GM19397 (cell line): Measurements from ENCODE around the gene FHL2.
A peak's percentile ranks its signal among the peaks of the same experiment; 100 is the strongest.
"Not testable (repeated sequence)": the region's sequence is repeated elsewhere in the genome, so short reads cannot be mapped to it uniquely, and the experiment has no call there.

Experiments
- ATAC-seq: cut with Tn5 transposase; IDR thresholded peaks from one replicate; pipeline ENCODE4 v1.9.1; 2021; ENCODE audit warnings: mild to moderate bottlenecking, moderate library complexity; ENCODE audit not compliant: unreplicated experiment

FHL2 gene

GRCh38 chr2:105357122-105357521, 41.7 kb downstream of the FHL2 start:
- ATAC-seq: no peak

DNA sequence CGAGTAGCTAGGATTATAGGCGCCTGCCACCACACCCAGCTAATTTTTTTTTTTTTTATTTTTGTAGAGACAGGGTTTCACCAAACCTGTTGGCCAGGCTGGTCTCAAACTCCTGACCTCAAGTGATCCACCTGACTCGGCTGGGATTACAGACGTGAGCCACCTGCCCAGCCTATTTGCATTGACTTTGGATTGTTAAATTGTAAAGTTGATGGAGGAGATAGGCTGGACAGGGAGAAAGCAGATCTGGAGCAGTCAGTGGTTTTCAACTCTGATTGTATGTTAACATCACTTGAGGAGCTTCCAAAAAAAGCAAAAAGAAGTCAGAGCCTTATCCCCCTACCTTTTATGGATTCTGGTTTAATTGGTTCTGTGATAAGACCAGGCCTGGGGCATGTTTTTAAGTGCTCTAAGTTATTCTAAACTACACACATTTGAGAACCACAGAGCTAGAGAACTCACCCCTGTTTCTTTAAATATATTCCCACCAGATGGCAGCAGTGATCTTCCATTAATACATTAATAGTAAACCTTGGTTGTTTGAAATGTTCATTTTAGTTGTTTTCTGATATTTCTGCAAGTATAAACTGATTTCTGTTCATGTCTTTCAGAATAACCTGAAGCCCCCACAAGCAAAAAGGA, 54.0 kb downstream of the FHL2 start:
- ATAC-seq: no peak

DNA sequence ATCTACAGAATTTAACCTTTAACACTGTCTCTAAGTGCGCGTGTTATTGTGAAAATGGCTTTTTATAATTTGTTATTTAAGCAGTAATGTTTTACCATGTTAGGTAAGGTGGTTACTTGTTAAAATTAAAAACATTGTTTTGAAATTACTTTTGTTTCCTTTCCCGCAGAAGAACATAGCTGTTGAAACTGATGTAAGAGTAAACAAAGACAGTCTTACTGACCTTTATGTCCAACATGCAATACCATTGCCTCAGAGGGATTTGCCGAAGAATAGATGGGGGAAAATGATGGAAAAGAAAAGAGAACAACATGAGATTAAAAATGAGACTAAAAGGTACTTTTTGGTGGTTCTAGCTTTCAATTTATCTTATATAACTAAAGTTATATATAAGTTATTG, 59.4 kb downstream of the FHL2 start:
- ATAC-seq: no peak

- ATAC-seq: peak; percentile 5
These were observed 60.8 kb downstream of the FHL2 start for GRCh38 chr2:105338020-105338385.

GRCh38 chr2:105337122-105338019, 61.5 kb downstream of the FHL2 start, which contains the start of gene C2orf49:
Gene C2orf49, plus strand, starts transcription at chr2:105337540. Its CDS starts 48 bp downstream, at chr2:105337588.
- ATAC-seq: peak; percentile 94

DNA sequence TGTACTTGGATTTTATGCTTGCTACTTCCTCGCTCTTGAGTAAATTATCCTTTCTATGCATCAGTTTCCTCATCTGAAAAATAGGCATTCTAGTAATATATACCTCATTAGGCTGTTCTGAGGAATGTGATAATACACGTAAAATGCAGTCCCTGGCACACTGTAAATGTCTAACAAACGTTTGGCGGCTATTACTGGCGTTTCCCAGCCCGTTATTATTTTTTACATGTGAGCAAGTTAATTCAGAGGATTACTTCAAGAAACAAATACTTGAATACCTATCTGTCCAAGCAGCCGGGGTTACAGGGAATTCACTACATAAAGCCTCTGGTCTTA, 62.1 kb downstream of the FHL2 start:
- no peak for ATAC-seq

DNA sequence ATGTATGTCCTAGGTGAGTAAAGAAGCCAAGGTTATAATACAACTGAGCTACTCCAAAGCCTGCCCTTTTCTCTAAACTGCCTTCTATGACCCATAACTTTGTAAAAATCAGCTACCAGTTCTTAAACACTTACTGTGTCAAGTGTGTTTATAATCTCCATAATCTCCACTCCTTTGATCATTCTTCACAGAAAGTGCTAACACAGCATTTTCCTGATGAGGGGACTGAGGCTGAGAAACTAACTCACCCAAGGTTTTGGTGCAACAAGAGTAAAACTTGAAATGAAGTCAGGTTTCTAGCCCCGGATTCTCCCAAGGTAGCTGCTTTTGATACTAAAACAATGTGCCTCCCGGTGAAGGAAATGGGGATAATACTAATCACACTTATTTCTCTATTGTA, 63.4 kb downstream of the FHL2 start:
- ATAC-seq: no peak

- no peak for ATAC-seq
These were observed 64.6 kb downstream of the FHL2 start for GRCh38 chr2:105334211-105334610.

- ATAC-seq: no peak
These were observed 68.0 kb downstream of the FHL2 start for GRCh38 chr2:105330681-105331375.

GRCh38 chr2:105329561-105330495, 69.0 kb downstream of the FHL2 start, which contains the start of gene TGFBRAP1:
Gene TGFBRAP1, minus strand, starts transcription at chr2:105329735. Its CDS starts 21,434 bp downstream, at chr2:105308301.
- peak; percentile 81 for ATAC-seq

GRCh38 chr2:105329197-105329554, 69.7 kb downstream of the FHL2 start:
- no peak for ATAC-seq

DNA sequence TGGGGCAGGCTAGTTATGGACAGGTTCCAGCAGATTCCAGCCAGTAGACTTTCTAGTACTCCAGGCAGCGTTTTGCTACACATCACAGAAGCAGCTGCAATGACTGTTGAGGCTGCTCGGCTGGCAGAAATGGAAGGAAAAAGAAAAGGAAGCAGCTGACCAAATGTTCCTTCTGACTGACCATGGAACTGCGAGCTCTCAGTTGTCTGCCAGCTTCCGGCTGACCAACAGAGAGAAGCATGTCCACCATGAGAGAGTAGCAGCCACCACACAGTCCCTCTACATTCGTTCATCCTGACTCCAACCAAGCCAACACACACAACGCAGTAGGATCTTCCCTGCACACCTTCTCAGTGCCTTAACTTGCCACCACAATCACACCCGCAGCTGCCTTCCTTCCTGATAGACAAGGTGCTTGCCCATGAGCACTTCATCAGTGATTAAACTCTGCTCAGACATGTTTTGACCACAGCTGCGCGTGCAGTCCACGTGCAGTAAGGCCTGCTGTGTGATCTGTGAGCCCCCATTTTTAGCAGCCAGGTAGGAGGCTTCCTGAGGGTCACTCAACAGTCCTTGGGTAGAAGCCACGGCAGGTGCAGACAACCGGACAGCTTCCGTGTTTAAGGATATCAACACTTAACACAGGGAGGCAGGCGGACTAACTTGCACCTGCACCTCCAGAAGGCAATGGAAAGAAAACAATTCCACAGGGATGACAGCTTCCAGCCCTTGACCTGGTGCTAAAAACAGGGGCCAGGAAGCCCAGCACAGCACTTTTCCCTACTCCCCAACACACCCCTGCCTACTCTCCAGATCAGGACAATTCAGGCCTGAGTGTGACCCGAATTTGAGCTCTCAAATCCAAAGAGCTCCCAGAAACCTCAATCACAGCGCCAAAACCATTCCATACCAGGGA, 70.3 kb downstream of the FHL2 start:
- ATAC-seq: peak; percentile 25

DNA sequence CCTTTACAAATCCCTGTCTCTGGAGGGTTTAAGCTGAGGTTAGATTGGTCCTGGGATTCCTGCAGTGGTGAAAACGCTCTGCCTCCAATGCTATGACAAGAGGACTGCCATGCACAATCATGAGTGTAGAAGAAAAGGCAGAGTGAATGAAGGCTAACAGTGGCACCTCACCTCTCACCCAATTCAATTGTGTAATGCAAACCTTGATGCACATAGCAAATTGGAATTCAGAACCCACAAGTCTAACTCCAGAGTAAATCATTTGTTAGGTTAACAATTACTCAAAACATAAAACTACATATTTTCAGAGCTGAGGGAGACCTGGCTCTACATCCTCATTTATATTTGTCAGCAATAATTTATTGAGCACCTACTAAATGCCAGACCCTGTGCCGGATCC, 71.2 kb downstream of the FHL2 start:
- ATAC-seq: no peak

DNA sequence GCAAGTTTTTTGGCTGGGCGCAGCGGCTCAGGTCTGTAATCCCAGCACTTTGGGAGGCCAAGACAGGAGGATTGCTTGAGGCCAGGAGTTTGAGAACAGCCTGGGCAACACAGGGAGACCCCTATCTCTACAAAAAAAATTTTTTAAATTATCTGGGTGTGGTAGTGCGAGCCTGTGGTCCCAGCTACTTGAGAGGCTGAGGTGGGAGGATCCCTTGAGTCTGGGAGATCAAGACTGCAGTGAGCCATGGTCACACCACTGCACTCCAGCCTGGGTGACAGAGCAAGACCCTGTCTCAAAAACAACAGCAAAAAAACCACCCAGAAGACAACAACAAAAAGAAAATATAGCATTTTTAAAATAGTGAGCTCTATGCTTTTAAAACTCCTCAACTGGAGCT, 71.6 kb downstream of the FHL2 start:
- not testable (repeated sequence) for ATAC-seq

DNA sequence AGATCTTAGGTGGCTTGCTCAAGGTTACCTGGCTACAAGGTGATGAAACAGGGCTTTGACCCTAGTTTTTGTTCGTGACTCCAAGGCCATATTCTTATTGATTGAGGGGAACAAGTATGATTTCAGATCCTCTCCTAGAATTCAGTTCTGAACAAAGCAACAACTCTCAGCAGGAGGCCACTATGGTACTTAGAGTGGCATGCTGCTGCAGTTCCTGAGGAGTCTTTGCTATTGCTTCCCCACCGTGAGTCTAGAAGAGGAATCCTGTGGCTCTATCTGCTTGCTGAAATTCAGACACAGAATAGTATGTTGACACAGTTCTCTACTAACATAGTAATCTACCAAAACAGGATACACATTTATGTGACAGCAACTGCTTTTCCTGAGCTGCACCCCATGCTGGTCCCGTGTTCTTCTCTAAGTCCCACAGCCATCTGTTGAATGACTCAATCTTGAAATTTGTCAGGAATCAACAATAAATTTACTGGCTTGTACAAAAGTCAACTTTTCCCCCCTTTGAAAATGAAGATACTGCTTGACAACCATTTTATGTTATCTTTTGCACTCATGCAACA, 73.4 kb downstream of the FHL2 start:
- no peak for ATAC-seq

- no peak for ATAC-seq
These were observed 74.1 kb downstream of the FHL2 start for GRCh38 chr2:105324732-105325131.

- ATAC-seq: no peak
These were observed 74.8 kb downstream of the FHL2 start for GRCh38 chr2:105324101-105324500.

DNA sequence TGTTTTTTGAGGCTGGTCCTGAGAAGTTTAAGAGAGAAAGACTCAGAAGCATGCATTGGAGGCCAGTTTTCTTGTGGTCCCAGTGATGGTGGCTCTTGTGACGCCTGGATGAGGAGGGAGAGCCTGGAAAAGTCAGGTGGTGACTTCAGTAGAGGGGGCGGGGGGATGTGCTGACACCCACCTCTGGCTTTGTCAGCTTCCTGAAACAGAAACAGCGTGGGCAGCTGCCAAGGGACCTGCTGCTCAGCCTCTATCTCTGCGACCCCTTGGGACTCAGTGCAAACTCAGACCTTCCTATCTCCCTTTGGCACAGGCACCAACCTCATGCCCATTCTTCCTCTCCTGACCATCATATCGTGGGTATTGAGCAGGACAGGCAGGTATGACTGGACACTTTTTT, 75.7 kb downstream of the FHL2 start:
- ATAC-seq: no peak
